CD14-positive monocyte (primary cell): ENCODE results near the gene TMC6. TPM values are rescaled to one million over a fixed set of nuclear protein-coding genes. Genes with fewer than 3 reads are reported as not detected.
A peak's percentile ranks its signal among the peaks of the same experiment; 100 is the strongest.

Experiments used
- DNase-seq, 3 donors: peaks; one replicate each; pipeline ENCODE4 v3.0.0-alpha.2; 2011 to 2022
- H2AFZ ChIP-seq: 2 replicates; pipeline ENCODE4 v1.6.0; 2012; ENCODE audit warnings: mild to moderate bottlenecking, low read depth, low read length, inconsistent platforms; ENCODE audit not compliant: insufficient read depth, poor library complexity, severe bottlenecking
- H3K27ac ChIP-seq, 2 donors: 1 replicate in 1 of 2; 2 replicates in 1 of 2; pipeline ENCODE4 v1.5.1; 2012 to 2013; ENCODE audit warnings: low read length in 2 of 2, control low read depth in 1 of 2, inconsistent platforms in 1 of 2, low read depth in 1 of 2, mild to moderate bottlenecking in 1 of 2
- H3K27me3 ChIP-seq, 2 donors: one replicate each; pipeline versions ENCODE4 v1.6.0 to v1.6.1; 2011 to 2013; ENCODE audit warnings: low read length in 2 of 2; ENCODE audit not compliant: control insufficient read depth in 2 of 2, insufficient read depth in 2 of 2
- H3K36me3 ChIP-seq, 2 donors: replicated peaks in 1 of 2; 1 replicate in 1 of 2; 2 replicates in 1 of 2; pipeline versions ENCODE4 v1.5.1 to v1.6.1; 2012 to 2013; ENCODE audit warnings: low read length in 2 of 2, control low read depth in 1 of 2, inconsistent platforms in 1 of 2, mild to moderate bottlenecking in 1 of 2; ENCODE audit not compliant: insufficient read depth in 2 of 2, control insufficient read depth in 1 of 2
- H3K4me1 ChIP-seq, 2 donors: 1 replicate in 1 of 2; 2 replicates in 1 of 2; pipeline versions ENCODE4 v1.5.1 to v1.6.1; 2012 to 2013; ENCODE audit warnings: low read length in 2 of 2, control low read depth in 1 of 2, inconsistent platforms in 1 of 2, mild to moderate bottlenecking in 1 of 2, moderate library complexity in 1 of 2; ENCODE audit not compliant: insufficient read depth in 2 of 2, control insufficient read depth in 1 of 2
- H3K4me2 ChIP-seq: replicated peaks from 2 replicates; pipeline ENCODE3; 2012; ENCODE audit warnings: low read length, moderate library complexity, mild to moderate bottlenecking; ENCODE audit not compliant: poor library complexity, severe bottlenecking; ENCODE audit errors: extremely low read depth
- H3K4me3 ChIP-seq, 3 experiments: fragments of 200-600 bp in 1 of 3; sonication (generic) in 1 of 3; replicated peaks in 1 of 3; 1 replicate in 2 of 3; 2 replicates in 1 of 3; pipeline ENCODE4 v1.5.1; 2011 to 2013; ENCODE audit warnings: low read length in 3 of 3, mild to moderate bottlenecking in 3 of 3, control low read depth in 2 of 3, low read depth in 2 of 3, inconsistent platforms in 1 of 3, moderate library complexity in 1 of 3
- H3K79me2 ChIP-seq: 2 replicates; pipeline ENCODE4 v1.6.0; 2012; ENCODE audit warnings: mild to moderate bottlenecking, control low read depth, inconsistent platforms, low read length, moderate library complexity; ENCODE audit not compliant: insufficient read depth
- H3K9ac ChIP-seq: 2 replicates; pipeline ENCODE4 v1.6.0; 2017; ENCODE audit warnings: low read length, mild to moderate bottlenecking; ENCODE audit not compliant: insufficient read depth, poor library complexity, severe bottlenecking
- H3K9me3 ChIP-seq, 2 donors: replicated peaks in 1 of 2; 1 replicate in 1 of 2; 2 replicates in 1 of 2; pipeline versions ENCODE4 v1.5.1 to v1.6.1; 2012 to 2013; ENCODE audit warnings: low read length in 2 of 2, control low read depth in 1 of 2; ENCODE audit not compliant: control insufficient read depth in 1 of 2, insufficient read depth in 1 of 2
- H4K20me1 ChIP-seq: 2 replicates; pipeline ENCODE4 v1.6.0; 2012; ENCODE audit warnings: mild to moderate bottlenecking, low read length, control low read depth, moderate library complexity; ENCODE audit not compliant: insufficient read depth
- H3K27ac Mint-ChIP-seq, 7 donors: one replicate each; pipeline ENCODE4 v1.8.0; 2020; ENCODE audit warnings: mild to moderate bottlenecking in 7 of 7, mixed read lengths in 7 of 7, moderate library complexity in 6 of 7, inconsistent platforms in 2 of 7
- H3K27me3 Mint-ChIP-seq, 3 donors: one replicate each; pipeline ENCODE4 v1.8.0; 2021 to 2022; ENCODE audit warnings: low read depth in 3 of 3, mild to moderate bottlenecking in 3 of 3, mixed read lengths in 3 of 3, moderate library complexity in 3 of 3, inconsistent platforms in 1 of 3
- H3K36me3 Mint-ChIP-seq, 2 donors: one replicate each; pipeline ENCODE4 v1.8.0; 2020; ENCODE audit warnings: mixed read lengths in 2 of 2, inconsistent platforms in 1 of 2, mild to moderate bottlenecking in 1 of 2
- H3K4me1 Mint-ChIP-seq: one replicate; pipeline ENCODE4 v1.8.0; 2020; ENCODE audit warnings: mild to moderate bottlenecking, mixed read lengths
- H3K4me3 Mint-ChIP-seq, 2 donors: one replicate each; pipeline ENCODE4 v1.8.0; 2020; ENCODE audit warnings: mild to moderate bottlenecking in 2 of 2, mixed read lengths in 2 of 2, moderate library complexity in 1 of 2
- H3K9me3 Mint-ChIP-seq, 7 donors: one replicate each; pipeline ENCODE4 v1.8.0; 2020 to 2022; ENCODE audit warnings: mixed read lengths in 7 of 7, mild to moderate bottlenecking in 6 of 7, moderate library complexity in 6 of 7, inconsistent platforms in 2 of 7
- CTCF ChIP-seq: fragments of 200-600 bp; IDR thresholded peaks from one replicate; pipeline ENCODE4 v1.8.0; 2022; ENCODE audit warnings: antibody characterized with exemption, mild to moderate bottlenecking
- WGBS: methylation state at CpG from one replicate; pipeline ENCODE4 v1.1.5; 2013; ENCODE audit warnings: missing lambda C conversion rate; ENCODE audit not compliant: insufficient coverage; 5-methylcytosine and 5-hydroxymethylcytosine counted together
- intact Hi-C, 2 donors: fragments of 100-400 bp; cut with micrococcal nuclease; formaldehyde crosslinking; loops; one replicate each; pipeline versions ENCODE4 v1.15.0 to v1.15.1; 2023
- polyA plus RNA-seq, 3 donors: library from polyadenylated mRNA; depleted of rRNA in 1 of 3; unstranded in 2 of 3; stranded (reverse) in 1 of 3; fragments of 300-500 nt in 2 of 3; fragments of >200 nt in 1 of 3; fragmentation: Illumina TruSeq in 2 of 3; gene quantifications; 1 replicate in 2 of 3; 2 replicates in 1 of 3; pipeline ENCODE4 v1.2.3, GENCODE V29; 2012 to 2021

Gene TMC6
- polyA plus RNA-seq, 3 donors: 60.1 to 107 (median 79.2) TPM

- Histone ChIP-seq H3K4me3 (peak overlapping the region; percentile 71 to 96 (median 95)), H2AFZ (peak overlapping the region; percentile 67), H3K36me3 (peaks cover 27 to 28% of the 10 kb centered on the region in 2 donors), H3K4me1 (peaks cover 75 to 85% of the 10 kb centered on the region in 2 donors), H4K20me1 (peaks cover 57% of the 10 kb centered on the region), H3K79me2 (peaks cover 92% of the 10 kb centered on the region), H3K27ac (peak overlapping the region; percentile 85 to 93), H3K4me2 (peak overlapping the region; percentile 100), H3K9me3 (no peaks in the 10 kb centered on the region), H3K9ac (peak overlapping the region; percentile 70), H3K27me3 (no peaks in the 10 kb centered on the region)
- Mint-ChIP-seq H3K4me1 (peaks cover 68% of the 10 kb centered on the region), H3K9me3 (no peaks in the 10 kb centered on the region), H3K27ac (peak overlapping the region; percentile 85 to 93 (median 92)), H3K4me3 (peak overlapping the region; percentile 89 to 90), H3K27me3 (peaks cover 0 to 6% (median 0%) of the 10 kb centered on the region in 3 donors), H3K36me3 (peaks cover 22 to 24% of the 10 kb centered on the region in 2 donors)
- DNase-seq: peak; percentile 79 to 80 (median 80)
- TF ChIP-seq CTCF: no peak
- 1% methylated on average over 24 of the region's 25 CpGs for WGBS
- intact Hi-C loops: loop anchor here (2.0 to 5.0 kb wide), 2 partner anchors 15 to 45 kb away; no protein-coding TSS in a partner anchor
These were observed 1.2 kb downstream of the TMC6 start for GRCh38 chr17:78127239-78127887.

- H3K79me2 ChIP-seq: peaks cover 90% of the 10 kb centered on the region
- H3K9me3 Mint-ChIP-seq: no peaks in the 10 kb centered on the region
These were observed 1.7 kb downstream of the TMC6 start for GRCh38 chr17:78126895-78127238.

More at GRCh38 chr17:78126895-78127238, 1.7 kb downstream of the TMC6 start:
- Histone ChIP-seq H3K9me3 (no peaks in the 10 kb centered on the region), H2AFZ (no peak overlapping the region), H3K27me3 (no peaks in the 10 kb centered on the region), H3K4me2 (peak overlapping the region; percentile 100), H4K20me1 (peaks cover 57% of the 10 kb centered on the region), H3K36me3 (peaks cover 32 to 33% of the 10 kb centered on the region in 2 donors), H3K4me1 (peaks cover 78 to 85% of the 10 kb centered on the region in 2 donors), H3K9ac (peak overlapping the region; percentile 12), H3K27ac (peak overlapping the region; percentile 85 to 93), H3K4me3 (peak overlapping the region in 2 of 3 experiments; percentile 95 to 96)
- peaks cover 0 to 6% (median 0%) of the 10 kb centered on the region in 3 donors for H3K27me3 Mint-ChIP-seq
- intact Hi-C loops: loop anchor here (2.0 to 5.0 kb wide), 2 partner anchors 14 to 45 kb away; no protein-coding TSS in a partner anchor
- peaks cover 27 to 29% of the 10 kb centered on the region in 2 donors for H3K36me3 Mint-ChIP-seq
- peaks cover 71% of the 10 kb centered on the region for H3K4me1 Mint-ChIP-seq
- TF ChIP-seq CTCF: no peak
- peak overlapping the region; percentile 85 to 93 (median 92) for H3K27ac Mint-ChIP-seq
- 8% methylated on average over 4 of the region's 6 CpGs for WGBS
- DNase-seq: no peak
- H3K4me3 Mint-ChIP-seq: peak overlapping the region; percentile 89 to 90
